ENCODE measurements around the gene LRRTM4. TPM values are rescaled to one million over a fixed set of nuclear protein-coding genes. Genes with fewer than 3 reads are reported as not detected.

The LRRTM4 gene
- total and polyA plus RNA-seq, 2 experiments from 2014 or later, result 4.5 to 15.4 TPM

- Histone ChIP-seq H2AFZ (no peak overlapping the region), H3K27me3 (ENCODE audit: insufficient read depth) (no peaks in the 10 kb centered on the region), H3K79me2 (replicated peaks; ENCODE audit: insufficient read depth) (peaks cover 5% of the 10 kb centered on the region; the same call in 1 of the 2 replicates), H3F3A (replicated peaks; ENCODE audit: low read depth) (peaks cover 5% of the 10 kb centered on the region; the same call in 1 of the 2 replicates), H3K4me3 (no peak overlapping the region), H3K4me1 (ENCODE audit: insufficient read depth) (peaks cover 8% of the 10 kb centered on the region), H3K9me2 (ENCODE audit: insufficient read depth) (no peaks in the 10 kb centered on the region), H3K27ac (ENCODE audit: low read depth) (0 out of 2 replicates have a peak overlapping the region, but pooled peaks have one; percentile 5), H4K20me1 (replicated peaks; ENCODE audit: insufficient read depth) (peaks cover 11% of the 10 kb centered on the region), H3K36me3 (ENCODE audit: insufficient read depth) (peaks cover 11% of the 10 kb centered on the region; the same call in 1 of the 2 replicates), H3K4me2 (no peak overlapping the region)
- Mint-ChIP-seq H3K4me1 (peaks cover 43% of the 10 kb centered on the region), H3K9me3 (peaks cover 2% of the 10 kb centered on the region; the same call in 1 of the 3 replicates), H3K4me3 (no peak overlapping the region), H3K27ac (no peak overlapping the region), H3K27me3 (ENCODE audit: insufficient read depth, low read depth, poor library complexity) (peaks cover 3% of the 10 kb centered on the region), H3K36me3 (ENCODE audit: low read depth) (peaks cover 55% of the 10 kb centered on the region)
- no peak for TF ChIP-seq CTCF (conservative IDR thresholded peaks at IDR 0.05; ENCODE audit: low read depth in 2 of 2)
- TF ChIP-seq EZH2 (IDR thresholded peaks at IDR 0.05; ENCODE audit: low read depth, unreplicated experiment), result no peak
- TF ChIP-seq NANOG (IDR thresholded peaks at IDR 0.05; ENCODE audit: borderline replicate concordance), result no peak
- TF ChIP-seq ZNF462 (CRISPR knock-in tag; IDR thresholded peaks at IDR 0.05), result no peak
- TF ChIP-seq ZNF331 (CRISPR knock-in tag; IDR thresholded peaks at IDR 0.05; ENCODE audit: low read depth), result no peak
- TF ChIP-seq REST (IDR thresholded peaks at IDR 0.05; ENCODE audit: unreplicated experiment), result no peak
- no peak for TF ChIP-seq JUNB (IDR thresholded peaks at IDR 0.05; ENCODE audit: unreplicated experiment)
- TF ChIP-seq EZH2phosphoT487 (IDR thresholded peaks at IDR 0.05; ENCODE audit: unreplicated experiment), result no peak
- 0 out of 2 replicates have a peak, but pooled peaks have one; percentile 42 for TF ChIP-seq POLR2AphosphoS5 (IDR thresholded peaks at IDR 0.05; ENCODE audit: low read depth)
- ATAC-seq (no peak), DNase-seq (ENCODE audit: low spot score) (no peak)
Observed at GRCh38 chr2:77102927-77103326, 419.2 kb downstream of the LRRTM4 start.
